HG03469 (cell line): ENCODE measurements around the gene IL4R.
"Not testable (repeated sequence)": the region's sequence is repeated elsewhere in the genome, so short reads cannot be mapped to it uniquely, and the experiment has no call there.

ENCODE experiments used
- ATAC-seq: cut with Tn5 transposase; IDR thresholded peaks from one replicate; pipeline ENCODE4 v1.9.1; 2021; ENCODE audit warnings: mild to moderate bottlenecking, moderate library complexity, moderate number of reproducible peaks; ENCODE audit not compliant: unreplicated experiment

Gene IL4R

DNA sequence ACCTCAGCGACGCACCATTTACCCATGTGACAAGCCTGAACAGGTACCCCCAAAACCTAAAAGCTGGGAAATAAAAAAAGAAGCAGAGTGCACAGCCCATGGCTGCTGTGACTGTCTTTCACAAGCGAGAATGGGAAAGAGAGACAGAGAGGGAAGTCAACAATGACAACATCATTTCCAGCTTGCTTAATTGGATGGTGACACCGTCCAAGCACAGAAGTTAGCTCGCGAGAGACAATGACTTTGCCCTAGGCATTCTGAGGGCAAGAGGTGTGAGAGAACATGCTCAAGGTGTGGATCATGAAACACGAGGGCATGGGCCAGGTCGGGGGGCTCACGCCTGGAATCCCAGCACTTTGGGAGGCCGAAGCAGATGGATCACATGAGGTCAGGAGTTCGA lies 25.9 kb upstream of the IL4R start:
- no peak for ATAC-seq

DNA sequence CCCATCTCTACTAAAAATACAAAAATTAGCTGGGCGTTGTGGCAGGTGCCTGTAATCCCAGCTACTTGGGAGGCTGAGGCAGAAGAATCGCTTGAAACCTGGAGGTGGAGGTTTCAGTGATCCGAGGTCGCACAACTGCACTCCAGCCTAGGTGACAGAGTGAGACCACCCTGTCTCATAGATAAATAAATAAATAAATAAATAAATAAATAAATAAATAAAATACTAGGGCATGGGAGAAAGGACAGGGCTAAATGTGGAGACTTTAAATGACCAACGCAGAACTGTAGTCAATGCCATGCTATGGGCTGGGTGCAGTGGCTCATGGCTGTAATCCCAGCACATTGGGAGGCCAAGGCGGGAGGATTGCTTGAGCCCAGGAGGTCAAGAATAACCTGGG lies 25.5 kb upstream of the IL4R start:
- ATAC-seq = not testable (repeated sequence)

GRCh38 chr16:27289669-27290068 lies 24.1 kb upstream of the IL4R start:
- ATAC-seq = no peak

- ATAC-seq = no peak
These were observed 23.2 kb upstream of the IL4R start for GRCh38 chr16:27290562-27290961.

DNA sequence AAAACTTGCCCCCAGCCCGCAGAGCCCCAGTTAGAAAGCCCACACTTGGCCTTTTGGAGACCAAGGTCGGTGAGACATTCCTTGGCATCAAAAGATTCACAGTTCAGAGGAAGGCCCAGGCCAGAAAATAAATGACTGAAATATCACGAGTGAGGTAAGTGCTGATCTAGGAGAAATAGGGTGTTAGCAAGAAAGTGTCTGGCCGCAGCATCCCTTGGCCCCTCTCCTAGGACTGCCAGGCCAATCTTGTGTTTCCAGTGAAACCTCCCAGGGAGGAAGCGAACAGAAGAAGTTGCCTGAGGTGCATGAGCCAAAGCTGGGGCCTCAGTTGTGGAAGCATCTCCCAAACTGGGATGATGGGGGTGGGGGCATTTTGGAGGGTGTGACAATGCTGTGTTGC lies 22.7 kb upstream of the IL4R start:
- no peak for ATAC-seq

DNA sequence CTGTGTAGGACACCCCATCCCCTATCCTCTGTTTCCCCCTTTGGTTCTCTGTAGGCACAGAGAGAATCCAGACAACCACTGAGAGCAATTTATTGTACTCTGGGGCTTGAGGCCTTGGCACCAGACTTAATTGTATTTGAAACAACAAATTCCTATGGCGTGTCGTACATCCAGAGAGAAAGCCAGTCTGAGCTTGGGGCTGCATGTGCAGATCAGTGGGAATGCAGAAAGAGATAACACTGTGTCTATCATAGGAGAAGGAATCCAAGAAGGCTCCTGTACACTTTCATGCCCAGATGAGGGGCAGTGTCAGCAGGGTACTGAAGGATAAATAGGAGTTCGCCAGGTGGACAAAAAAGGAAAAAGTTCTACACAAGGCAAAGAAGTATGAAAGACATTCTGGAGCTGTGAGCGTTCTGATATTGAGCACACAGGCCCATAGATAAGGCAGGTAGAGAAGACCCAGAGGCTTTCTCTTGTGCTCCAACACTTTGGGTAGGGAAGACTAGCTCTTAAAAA lies 22.0 kb upstream of the IL4R start:
- no peak for ATAC-seq

- no peak for ATAC-seq
These were observed 20.4 kb upstream of the IL4R start for GRCh38 chr16:27293343-27293742.

DNA sequence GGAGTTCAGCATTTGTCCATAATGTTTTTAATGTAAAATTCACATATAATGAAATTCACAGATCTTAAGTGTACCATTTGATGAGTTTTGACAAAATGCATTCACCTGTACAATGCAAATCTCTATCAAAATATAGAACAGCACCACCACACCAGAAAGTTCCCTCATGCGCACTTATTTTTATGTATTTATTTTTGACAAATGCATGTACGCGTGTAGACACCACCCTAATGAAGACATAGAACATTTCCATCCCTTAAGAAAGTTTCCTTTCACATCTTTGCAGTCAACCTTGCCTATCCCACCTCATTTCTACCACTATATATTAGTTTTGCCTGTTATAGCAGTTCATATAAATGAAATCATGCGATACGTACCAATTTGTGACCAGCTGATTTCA lies 15.6 kb upstream of the IL4R start:
- ATAC-seq = no peak

- ATAC-seq = no peak
These were observed 12.4 kb upstream of the IL4R start for GRCh38 chr16:27301236-27301861.

DNA sequence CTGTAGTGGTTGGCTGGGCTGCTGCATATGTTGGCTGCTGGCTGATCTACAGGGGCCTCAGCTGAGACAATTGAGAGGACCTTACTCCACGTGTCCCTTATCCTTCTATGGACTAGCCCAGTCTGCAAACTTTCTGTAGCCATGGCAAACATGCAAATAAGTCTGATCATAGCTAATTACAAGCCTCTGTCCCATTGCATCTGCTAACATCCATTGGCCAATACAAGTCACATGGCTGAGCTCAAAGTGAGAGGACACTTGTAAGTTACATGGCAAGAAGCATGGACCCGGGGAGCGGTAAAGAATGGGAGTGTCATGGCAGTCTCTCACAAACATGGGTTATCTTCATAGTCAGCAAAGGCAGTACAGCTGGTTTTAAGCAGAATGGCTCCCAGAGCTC lies 11.6 kb upstream of the IL4R start:
- ATAC-seq = no peak

- ATAC-seq = no peak
These were observed 10.3 kb upstream of the IL4R start for GRCh38 chr16:27303256-27304100.

DNA sequence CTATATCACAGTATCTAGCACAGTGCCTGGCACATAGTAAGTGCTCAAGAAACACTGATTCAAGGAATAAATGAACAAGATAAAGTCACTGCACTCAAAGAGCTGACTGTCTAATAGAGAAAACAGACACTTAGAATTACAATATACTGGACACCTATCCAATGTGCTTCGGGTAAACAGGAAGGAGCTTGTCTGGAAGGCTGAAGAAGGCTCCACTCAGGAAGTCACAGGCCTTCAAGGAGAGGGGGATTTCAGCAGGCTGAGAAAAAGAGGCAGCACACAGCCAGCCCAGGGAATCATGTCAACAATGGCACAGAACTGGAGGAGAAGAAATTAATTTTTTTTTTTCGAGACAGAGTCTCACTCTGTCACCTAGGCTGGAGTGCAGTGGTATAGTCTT lies 9.7 kb upstream of the IL4R start:
- no peak for ATAC-seq

GRCh38 chr16:27304881-27305745 lies 8.7 kb upstream of the IL4R start:
- no peak for ATAC-seq

- ATAC-seq = no peak
These were observed 7.8 kb upstream of the IL4R start for GRCh38 chr16:27305839-27306442.

- no peak for ATAC-seq
These were observed 5.0 kb upstream of the IL4R start for GRCh38 chr16:27308792-27309191.

DNA sequence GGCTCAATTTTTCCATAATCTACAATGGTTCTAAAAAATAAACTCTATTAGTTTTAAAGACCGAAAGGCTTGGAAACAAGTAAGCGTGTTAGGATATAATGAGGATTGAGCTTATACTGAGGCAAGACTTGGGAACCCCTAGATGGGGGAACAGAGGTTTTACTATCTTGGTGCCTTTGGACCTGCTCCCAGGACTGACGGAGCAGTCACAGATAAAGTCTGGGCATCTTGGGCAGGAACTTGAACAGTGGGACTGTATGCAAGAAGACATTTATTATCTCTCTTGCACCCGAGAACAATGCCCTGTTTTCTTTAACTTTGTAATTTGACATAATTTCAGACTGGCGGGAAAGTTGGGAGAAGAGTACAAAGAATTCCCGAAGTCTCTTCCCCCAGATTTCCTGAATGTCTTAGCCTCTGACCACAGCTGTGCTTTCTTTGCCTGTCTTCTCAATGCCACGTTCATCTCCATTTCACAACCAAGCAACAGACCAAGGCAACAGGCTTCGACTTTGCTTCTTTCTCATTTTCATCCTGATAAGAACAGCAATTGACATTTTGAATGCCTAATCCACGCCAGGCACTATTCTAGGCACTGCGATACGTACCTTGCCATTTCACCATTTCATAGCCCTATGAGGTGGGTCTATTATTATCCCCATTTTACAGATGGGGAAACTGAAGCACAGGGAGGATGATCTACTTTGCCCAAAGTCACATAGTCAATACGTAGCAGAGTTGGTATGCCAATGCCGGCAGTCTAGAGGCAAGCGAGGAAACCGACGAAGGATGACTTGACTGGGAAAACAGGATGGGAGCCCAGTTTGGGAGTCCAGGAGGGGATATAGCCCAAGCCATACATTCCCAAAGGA lies 3.0 kb upstream of the IL4R start:
- ATAC-seq = no peak

- no peak for ATAC-seq
These were observed 2.3 kb upstream of the IL4R start for GRCh38 chr16:27311448-27311830.

GRCh38 chr16:27311897-27312303 lies 1.9 kb upstream of the IL4R start:
- ATAC-seq = no peak

DNA sequence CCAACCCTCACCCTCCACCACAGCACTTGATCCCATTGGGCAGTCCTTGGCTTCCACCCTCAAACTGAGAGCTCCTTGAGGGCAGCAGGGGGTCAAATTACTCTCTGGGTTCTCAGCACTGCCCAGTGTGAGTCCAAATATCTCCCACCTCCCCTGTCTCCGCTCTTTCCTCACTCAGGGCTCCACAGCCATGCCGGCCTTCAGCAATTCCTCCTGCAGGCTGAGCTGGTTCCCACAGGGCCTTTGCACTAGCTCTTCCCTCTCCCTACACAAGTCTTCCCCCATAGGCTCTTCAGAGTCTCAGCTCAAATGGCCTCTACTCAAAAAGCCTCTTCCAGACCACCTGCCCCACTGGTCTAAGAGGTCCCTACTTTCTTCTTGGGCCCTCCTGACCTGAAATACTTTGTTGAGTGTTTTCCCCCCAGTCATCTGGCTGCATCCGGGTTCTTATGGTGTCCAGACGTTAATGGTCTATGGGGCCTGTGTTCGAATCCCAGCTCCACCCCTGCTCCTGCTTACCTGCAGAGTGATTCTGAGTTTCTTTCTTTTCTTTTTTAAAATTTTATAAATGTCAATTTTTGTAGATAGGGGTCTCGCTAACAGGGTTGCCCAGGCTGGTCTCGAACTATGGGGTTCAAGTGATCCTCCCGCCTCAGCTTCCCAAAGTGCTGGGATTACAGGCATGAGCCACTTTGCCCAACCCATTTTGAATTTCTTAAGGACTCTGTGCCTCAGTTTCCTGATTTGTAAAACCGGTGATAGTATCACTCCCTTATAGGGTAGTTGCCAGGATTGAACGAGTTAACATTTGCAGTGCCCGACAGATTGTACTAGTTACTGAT lies 973 bp upstream of the IL4R start:
- ATAC-seq = no peak
